Measurements from ENCODE around the gene CD84.
"Not testable (repeated sequence)": the region's sequence is repeated elsewhere in the genome, so short reads cannot be mapped to it uniquely, and the experiment has no call there.

Gene CD84

GRCh38 chr1:160539990-160540858, 39.1 kb downstream of the CD84 start:
- peak; percentile 74 for DNase-seq

GRCh38 chr1:160539684-160539989, 39.7 kb downstream of the CD84 start:
- DNase-seq: no peak

GRCh38 chr1:160538985-160539651, 40.2 kb downstream of the CD84 start:
- no peak for DNase-seq

- DNase-seq: no peak
Measured at GRCh38 chr1:160537714-160538665, 41.3 kb downstream of the CD84 start.

- no peak for DNase-seq
Measured at GRCh38 chr1:160534823-160535605, 44.3 kb downstream of the CD84 start.

GRCh38 chr1:160532557-160532813, 46.8 kb downstream of the CD84 start:
- not testable (repeated sequence) for DNase-seq

GRCh38 chr1:160531809-160532556, 47.3 kb downstream of the CD84 start:
- DNase-seq: not testable (repeated sequence)

- not testable (repeated sequence) for DNase-seq
Measured at GRCh38 chr1:160529401-160529952, 49.8 kb downstream of the CD84 start.

- DNase-seq: not testable (repeated sequence)
Measured at GRCh38 chr1:160523789-160524188, 55.5 kb downstream of the CD84 start.

GRCh38 chr1:160522622-160523345, 56.5 kb downstream of the CD84 start, which contains the start of gene SLAMF6:
Gene SLAMF6 (minus strand): TSS chr1:160523255. CDS start chr1:160523192, 63 bp downstream.
- peak; percentile 48 for DNase-seq

GRCh38 chr1:160522136-160522535, 57.2 kb downstream of the CD84 start:
- no peak for DNase-seq

GRCh38 chr1:160521554-160521953, 57.7 kb downstream of the CD84 start:
- DNase-seq: no peak

GRCh38 chr1:160520999-160521398, 58.3 kb downstream of the CD84 start:
- DNase-seq: no peak

GRCh38 chr1:160520582-160520981, 58.7 kb downstream of the CD84 start:
- DNase-seq: no peak

- peak; percentile 41 for DNase-seq
Measured at GRCh38 chr1:160519642-160520435, 59.5 kb downstream of the CD84 start.

GRCh38 chr1:160517519-160517918, 61.8 kb downstream of the CD84 start:
- not testable (repeated sequence) for DNase-seq

- not testable (repeated sequence) for DNase-seq
Measured at GRCh38 chr1:160515908-160516307, 63.4 kb downstream of the CD84 start.

- DNase-seq: no peak
Measured at GRCh38 chr1:160504651-160505050, 74.6 kb downstream of the CD84 start.

GRCh38 chr1:160503087-160503486, 76.2 kb downstream of the CD84 start:
- no peak for DNase-seq

Data from central memory CD4-positive, alpha-beta T cell (primary cell).